ENCODE measurements around the gene POLR1H. TPM values are rescaled to one million over a fixed set of nuclear protein-coding genes. Genes with fewer than 3 reads are reported as not detected.
A peak's percentile ranks its signal among the peaks of the same experiment; 100 is the strongest.

POLR1H gene
- total and polyA plus RNA-seq, 2 donors = 19.8 to 36.7 TPM

GRCh38 chr6:30042476-30042875 is 18.6 kb upstream of the POLR1H start:
- no peak overlapping the region for H3K4me3 ChIP-seq (ENCODE audit: low read depth, low read length)
- no peaks in the 10 kb centered on the region for H3K36me3 ChIP-seq (ENCODE audit: insufficient read depth)
- H3K27ac ChIP-seq (ENCODE audit: low read depth) = no peak overlapping the region
- no peaks in the 10 kb centered on the region for H3K4me1 ChIP-seq (ENCODE audit: insufficient read depth)
- WGBS = 97% methylated on average over 1 of the region's 1 CpG
- DNase-seq (ENCODE audit: extremely low spot score) = no peak

- DNase-seq (ENCODE audit: extremely low spot score) = no peak
- Histone ChIP-seq H3K27ac (ENCODE audit: low read depth) (no peak overlapping the region), H3K4me3 (ENCODE audit: low read depth, low read length) (no peak overlapping the region), H3K4me1 (ENCODE audit: insufficient read depth) (no peaks in the 10 kb centered on the region), H3K36me3 (ENCODE audit: insufficient read depth) (no peaks in the 10 kb centered on the region)
- 51% methylated on average over 1 of the region's 1 CpG for WGBS
These were observed 18.2 kb upstream of the POLR1H start for GRCh38 chr6:30042914-30043313.

DNA sequence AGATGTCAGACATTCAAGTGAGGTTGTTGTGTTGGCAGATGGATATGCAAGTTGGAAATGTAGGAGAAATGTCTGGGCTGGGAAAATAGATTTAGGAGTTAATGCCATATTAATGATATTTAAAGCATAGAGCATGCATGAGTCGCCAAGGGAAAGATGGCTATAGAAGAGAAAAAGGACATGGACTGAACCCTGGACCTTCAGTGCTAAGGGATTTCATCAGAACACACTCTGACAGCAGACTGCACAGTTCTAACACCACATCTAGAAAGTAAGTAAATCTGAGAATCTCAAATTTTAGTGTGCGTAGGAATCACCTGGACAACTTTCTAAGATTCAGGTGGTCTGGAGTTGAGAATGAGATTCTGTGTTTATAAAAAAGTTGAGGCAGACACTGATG is 17.3 kb upstream of the POLR1H start:
- Histone ChIP-seq H3K27ac (ENCODE audit: low read depth) (no peak overlapping the region), H3K36me3 (ENCODE audit: insufficient read depth) (no peaks in the 10 kb centered on the region), H3K4me1 (ENCODE audit: insufficient read depth) (no peaks in the 10 kb centered on the region), H3K4me3 (ENCODE audit: low read depth, low read length) (no peak overlapping the region)
- no peak for DNase-seq (ENCODE audit: extremely low spot score)
- WGBS = 97% methylated on average over 2 of the region's 2 CpGs

DNA sequence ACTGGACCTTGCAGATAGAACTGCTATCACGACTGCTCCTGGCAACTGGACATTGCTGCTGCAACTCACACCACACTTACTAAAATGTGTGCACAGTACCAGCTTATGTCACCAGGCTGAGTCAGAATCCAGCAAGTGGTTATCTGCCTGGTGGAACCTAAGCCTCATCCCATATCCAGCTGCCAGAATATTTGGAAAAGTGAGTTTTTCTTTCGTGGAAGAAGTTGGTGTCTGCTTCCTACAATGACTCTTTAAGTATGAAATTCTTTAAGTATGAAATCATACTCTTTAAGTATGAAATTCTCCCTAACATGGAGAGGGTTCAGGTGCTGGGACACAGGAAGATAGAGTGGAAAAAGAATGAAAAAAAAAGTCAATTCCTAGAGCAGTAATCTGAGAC is 16.4 kb upstream of the POLR1H start:
- H3K36me3 ChIP-seq (ENCODE audit: insufficient read depth) = no peaks in the 10 kb centered on the region
- no peak overlapping the region for H3K27ac ChIP-seq (ENCODE audit: low read depth)
- H3K4me3 ChIP-seq (ENCODE audit: low read depth, low read length) = no peak overlapping the region
- DNase-seq (ENCODE audit: extremely low spot score) = no peak
- 42% methylated on average over 2 of the region's 2 CpGs for WGBS
- H3K4me1 ChIP-seq (ENCODE audit: insufficient read depth) = no peaks in the 10 kb centered on the region

GRCh38 chr6:30047220-30047619 is 13.8 kb upstream of the POLR1H start:
- H3K27ac ChIP-seq (ENCODE audit: low read depth) = no peak overlapping the region
- no peaks in the 10 kb centered on the region for H3K36me3 ChIP-seq (ENCODE audit: insufficient read depth)
- DNase-seq (ENCODE audit: extremely low spot score) = no peak
- no peak overlapping the region for H3K4me3 ChIP-seq (ENCODE audit: low read depth, low read length)
- 71% methylated on average over 2 of the region's 2 CpGs for WGBS
- no peaks in the 10 kb centered on the region for H3K4me1 ChIP-seq (ENCODE audit: insufficient read depth)

- no peak overlapping the region for H3K4me3 ChIP-seq (ENCODE audit: low read depth, low read length)
- no peaks in the 10 kb centered on the region for H3K4me1 ChIP-seq (ENCODE audit: insufficient read depth)
- no peak overlapping the region for H3K27ac ChIP-seq (ENCODE audit: low read depth)
- H3K36me3 ChIP-seq (ENCODE audit: insufficient read depth) = no peaks in the 10 kb centered on the region
- no peak for DNase-seq (ENCODE audit: extremely low spot score)
- 80% methylated on average over 3 of the region's 3 CpGs for WGBS
These were observed 7.4 kb upstream of the POLR1H start for GRCh38 chr6:30053682-30054081.

DNA sequence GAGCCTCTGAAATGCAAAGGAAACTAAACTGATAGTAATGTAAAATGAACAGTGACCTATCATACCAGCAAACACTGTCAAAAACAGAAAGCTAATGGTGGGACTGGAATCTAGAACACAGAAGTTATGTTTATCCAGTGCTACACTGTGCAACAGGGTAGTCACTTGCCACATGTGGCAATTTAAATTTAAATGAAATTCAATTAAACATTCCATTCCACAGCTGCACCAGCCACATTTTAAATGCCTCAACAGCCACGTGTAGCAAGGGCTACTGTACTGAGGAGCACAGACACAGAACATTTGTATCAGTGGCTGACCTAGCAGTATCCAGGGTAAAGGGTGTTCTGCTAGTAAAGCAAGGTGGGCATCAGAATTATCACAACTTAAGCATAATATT is 5.6 kb upstream of the POLR1H start:
- Histone ChIP-seq H3K27ac (ENCODE audit: low read depth) (no peak overlapping the region), H3K36me3 (ENCODE audit: insufficient read depth) (no peaks in the 10 kb centered on the region), H3K4me3 (ENCODE audit: low read depth, low read length) (no peak overlapping the region), H3K4me1 (ENCODE audit: insufficient read depth) (no peaks in the 10 kb centered on the region)
- 62% methylated on average over 1 of the region's 1 CpG for WGBS
- DNase-seq (ENCODE audit: extremely low spot score) = no peak

DNA sequence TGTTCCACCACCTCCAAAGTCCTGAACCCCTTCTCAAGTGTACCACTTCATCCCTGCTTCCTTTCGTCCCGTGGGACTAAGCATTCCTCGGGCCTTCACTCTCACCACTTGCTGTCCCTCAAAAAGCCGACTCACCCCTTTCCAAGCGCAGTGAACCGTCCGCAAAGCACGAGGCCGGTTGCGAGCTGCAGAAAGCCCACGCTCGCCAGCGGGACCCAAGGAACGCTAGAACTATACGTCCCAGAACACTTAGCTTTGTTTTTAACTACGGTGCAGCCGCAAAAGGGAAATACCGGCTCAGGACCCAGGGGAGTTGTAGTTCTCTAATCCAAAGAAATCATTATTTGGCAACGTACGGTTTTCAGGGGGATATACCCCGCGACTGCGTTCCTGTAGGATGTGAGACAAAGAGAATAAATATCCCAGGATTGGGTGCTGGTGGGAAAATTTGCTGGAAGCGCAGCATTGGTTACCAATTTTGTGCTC is 416 bp upstream of the POLR1H start:
- Histone ChIP-seq H3K4me3 (ENCODE audit: low read depth, low read length) (peak overlapping the region; percentile 61), H3K36me3 (ENCODE audit: insufficient read depth) (no peaks in the 10 kb centered on the region), H3K4me1 (ENCODE audit: insufficient read depth) (no peaks in the 10 kb centered on the region), H3K27ac (ENCODE audit: low read depth) (no peak overlapping the region)
- DNase-seq (ENCODE audit: extremely low spot score) = no peak
- WGBS = under 1% methylated on average over 24 of the region's 24 CpGs

DNA sequence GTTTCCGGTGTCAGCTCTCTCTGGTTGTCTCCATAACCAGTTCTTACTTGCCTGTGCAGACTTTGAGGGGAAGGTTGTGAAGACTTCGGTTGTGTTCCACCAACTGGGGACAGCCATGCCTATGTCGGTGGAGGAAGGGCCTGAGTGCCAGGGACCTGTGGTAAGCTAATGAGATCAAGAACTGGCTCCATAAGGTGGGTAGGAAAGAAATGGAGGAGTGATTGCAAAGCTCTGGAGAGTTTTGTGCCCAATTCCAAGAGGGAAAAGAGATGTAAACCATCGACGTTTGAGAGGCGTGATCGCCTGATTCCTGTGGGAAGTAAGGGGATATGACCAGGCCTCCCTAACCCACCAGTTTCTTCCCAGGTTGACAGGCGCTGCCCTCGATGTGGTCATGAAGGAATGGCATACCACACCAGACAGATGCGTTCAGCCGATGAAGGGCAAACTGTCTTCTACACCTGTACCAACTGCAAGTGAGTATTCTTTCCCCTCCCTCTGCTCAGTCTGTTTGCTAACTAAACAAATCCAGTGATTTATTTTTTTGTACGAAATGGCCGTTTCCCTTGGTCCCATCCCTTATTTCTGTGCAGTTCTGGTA is 893 bp downstream of the POLR1H start:
- WGBS = 51% methylated on average over 13 of the region's 13 CpGs
- peak overlapping the region; percentile 61 for H3K4me3 ChIP-seq (ENCODE audit: low read depth, low read length)
- H3K36me3 ChIP-seq (ENCODE audit: insufficient read depth) = no peaks in the 10 kb centered on the region
- DNase-seq (ENCODE audit: extremely low spot score) = no peak
- no peaks in the 10 kb centered on the region for H3K4me1 ChIP-seq (ENCODE audit: insufficient read depth)
- H3K27ac ChIP-seq (ENCODE audit: low read depth) = peak overlapping the region; percentile 40

- Histone ChIP-seq H3K4me3 (ENCODE audit: low read depth, low read length) (no peak overlapping the region), H3K36me3 (ENCODE audit: insufficient read depth) (no peaks in the 10 kb centered on the region), H3K27ac (ENCODE audit: low read depth) (no peak overlapping the region), H3K4me1 (ENCODE audit: insufficient read depth) (no peaks in the 10 kb centered on the region)
- WGBS = 91% methylated on average over 7 of the region's 7 CpGs
- no peak for DNase-seq (ENCODE audit: extremely low spot score)
These were observed 1.6 kb downstream of the POLR1H start for GRCh38 chr6:30062471-30063178.

GRCh38 chr6:30063315-30063714 is 2.2 kb downstream of the POLR1H start:
- Histone ChIP-seq H3K27ac (ENCODE audit: low read depth) (no peak overlapping the region), H3K36me3 (ENCODE audit: insufficient read depth) (no peaks in the 10 kb centered on the region), H3K4me1 (ENCODE audit: insufficient read depth) (no peaks in the 10 kb centered on the region), H3K4me3 (ENCODE audit: low read depth, low read length) (no peak overlapping the region)
- DNase-seq (ENCODE audit: extremely low spot score) = no peak
- WGBS = 67% methylated on average over 2 of the region's 2 CpGs

- Histone ChIP-seq H3K4me3 (ENCODE audit: low read depth, low read length) (peak overlapping the region; percentile 29), H3K4me1 (ENCODE audit: insufficient read depth) (no peaks in the 10 kb centered on the region), H3K36me3 (ENCODE audit: insufficient read depth) (no peaks in the 10 kb centered on the region), H3K27ac (ENCODE audit: low read depth) (peak overlapping the region; percentile 6)
- 13% methylated on average over 4 of the region's 4 CpGs for whole genome bisulfite sequencing
- DNase-seq (ENCODE audit: extremely low spot score) = no peak
These were observed 5.0 kb downstream of the POLR1H start for GRCh38 chr6:30066082-30066481.

DNA sequence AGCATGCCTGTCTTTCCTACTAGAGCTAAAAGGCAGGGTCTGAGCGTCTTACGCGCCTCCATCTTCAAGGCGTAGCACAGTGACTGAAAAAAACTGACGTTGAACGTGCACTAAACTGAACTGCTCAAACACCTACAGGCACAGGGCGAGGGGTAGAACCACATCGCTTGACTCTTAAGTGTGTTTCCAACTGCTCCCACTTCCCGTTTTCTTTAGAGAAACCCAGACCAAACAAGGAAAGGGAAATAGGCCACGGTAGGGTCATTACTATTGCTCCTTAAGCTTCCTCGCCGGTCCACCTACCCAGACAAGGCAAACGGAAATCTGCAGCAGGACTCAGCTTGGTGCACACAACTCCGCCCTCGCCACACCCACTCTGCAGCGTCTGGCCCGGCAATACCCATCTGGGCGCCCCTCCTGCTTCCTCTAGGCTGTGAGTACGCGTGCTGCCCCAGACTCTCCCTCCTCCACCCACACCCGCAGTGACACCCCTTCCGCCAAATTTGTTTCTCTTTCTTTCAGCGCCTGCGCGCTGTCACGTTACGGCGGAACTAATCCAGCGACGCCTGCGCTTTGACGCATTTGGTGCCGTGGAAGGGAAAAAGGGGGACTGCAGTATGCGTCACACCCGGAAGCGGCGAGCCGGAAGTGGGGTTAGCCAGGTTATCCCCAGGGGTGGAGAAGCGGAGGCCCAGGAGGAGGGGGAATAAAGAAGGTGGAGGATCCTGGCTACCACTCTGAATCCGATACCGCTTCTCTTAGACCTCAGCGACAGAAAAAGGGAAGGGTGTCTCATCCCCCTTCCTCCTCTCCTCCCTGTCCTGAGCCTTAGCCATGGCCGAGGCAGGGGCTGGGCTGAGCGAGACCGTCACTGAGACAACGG is 5.8 kb downstream of the POLR1H start, which contains the start of gene PPP1R11:
TSS of gene PPP1R11 (plus strand) at position 622 of the 883 bp plus-strand sequence. CDS start at position 835, 213 bp downstream.
- Histone ChIP-seq H3K27ac (ENCODE audit: low read depth) (peak within 1 kb of the TSS; percentile 87), H3K4me1 (ENCODE audit: insufficient read depth) (no peaks in the 10 kb centered on the region), H3K4me3 (ENCODE audit: low read depth, low read length) (peak within 1 kb of the TSS; percentile 50), H3K36me3 (ENCODE audit: insufficient read depth) (no peaks in the 10 kb centered on the region)
- under 1% methylated on average over 46 of the region's 46 CpGs for WGBS
- peak; percentile 98 for DNase-seq (ENCODE audit: extremely low spot score)

All from urinary bladder (tissue), 4 donors.